ENCODE data around the gene SYTL4. TPM values are rescaled to one million over a fixed set of nuclear protein-coding genes. Genes with fewer than 3 reads are reported as not detected.

SYTL4 gene
- total RNA-seq, 1 experiment from 2014 or later = 0.13 TPM

DNA sequence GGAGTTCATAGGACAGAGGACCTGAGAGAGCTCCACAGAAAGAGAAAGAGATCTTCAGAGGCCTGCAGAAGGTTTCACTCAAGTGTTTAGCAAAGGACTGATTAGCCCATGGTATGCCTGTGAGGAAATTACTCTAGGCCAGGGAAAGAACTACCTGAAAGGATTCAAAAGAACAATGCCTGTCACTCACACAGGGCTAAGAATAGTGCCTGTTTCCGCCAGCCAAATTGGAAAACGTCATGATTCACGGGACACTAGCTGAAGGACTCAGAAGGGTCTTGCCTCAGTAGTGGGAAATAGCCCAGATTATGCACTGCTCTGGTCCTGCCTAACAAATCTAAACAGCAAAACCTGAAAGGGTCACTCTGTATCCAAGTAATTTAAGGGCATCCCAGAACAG, 21.1 kb downstream of the SYTL4 start:
- no peak overlapping the region for H3K56ac ChIP-seq (ENCODE audit: insufficient read length, low read depth, low read length)
- Mint-ChIP-seq H3K27ac (no peak overlapping the region), H3K9me3 (peaks cover 42 to 64% of the 10 kb centered on the region in 2 experiments), H3K4me1 (no peaks in the 10 kb centered on the region), H3K4me3 (no peak overlapping the region), H3K36me3 (ENCODE audit: insufficient read depth in 1 of 3, low read depth in 3 of 3) (peaks cover 0 to 3% (median 0%) of the 10 kb centered on the region in 3 experiments; a peak in 1 of 7 replicates), H3K27me3 (ENCODE audit: low read depth) (peaks cover 3% of the 10 kb centered on the region)
- no peak overlapping the region for H4K91ac ChIP-seq (ENCODE audit: insufficient read length, low read depth, low read length)
- H2AK5ac ChIP-seq (ENCODE audit: insufficient read length, low read length) = no peak overlapping the region
- H2AFZ ChIP-seq (ENCODE audit: low read length) = no peak overlapping the region
- H3K4me2 ChIP-seq (ENCODE audit: insufficient read depth, insufficient read length, low read length) = no peak overlapping the region
- no CpG with 5 or more reads among the region's 3 CpGs for WGBS (ENCODE audit: extremely low coverage, insufficient read length, low lambda C conversion rate)
- no peaks in the 10 kb centered on the region for H4K20me1 ChIP-seq (ENCODE audit: control insufficient read depth, insufficient read depth, insufficient read length)
- H2BK120ac ChIP-seq (ENCODE audit: low read depth, low read length, poor library complexity, severe bottlenecking) = no peak overlapping the region
- H3K9ac ChIP-seq (ENCODE audit: extremely low read depth, insufficient read length, low read length) = no peak overlapping the region
- H4K5ac ChIP-seq (ENCODE audit: insufficient read length, low read depth, low read length) = no peak overlapping the region
- TF ChIP-seq, protein P1, sequence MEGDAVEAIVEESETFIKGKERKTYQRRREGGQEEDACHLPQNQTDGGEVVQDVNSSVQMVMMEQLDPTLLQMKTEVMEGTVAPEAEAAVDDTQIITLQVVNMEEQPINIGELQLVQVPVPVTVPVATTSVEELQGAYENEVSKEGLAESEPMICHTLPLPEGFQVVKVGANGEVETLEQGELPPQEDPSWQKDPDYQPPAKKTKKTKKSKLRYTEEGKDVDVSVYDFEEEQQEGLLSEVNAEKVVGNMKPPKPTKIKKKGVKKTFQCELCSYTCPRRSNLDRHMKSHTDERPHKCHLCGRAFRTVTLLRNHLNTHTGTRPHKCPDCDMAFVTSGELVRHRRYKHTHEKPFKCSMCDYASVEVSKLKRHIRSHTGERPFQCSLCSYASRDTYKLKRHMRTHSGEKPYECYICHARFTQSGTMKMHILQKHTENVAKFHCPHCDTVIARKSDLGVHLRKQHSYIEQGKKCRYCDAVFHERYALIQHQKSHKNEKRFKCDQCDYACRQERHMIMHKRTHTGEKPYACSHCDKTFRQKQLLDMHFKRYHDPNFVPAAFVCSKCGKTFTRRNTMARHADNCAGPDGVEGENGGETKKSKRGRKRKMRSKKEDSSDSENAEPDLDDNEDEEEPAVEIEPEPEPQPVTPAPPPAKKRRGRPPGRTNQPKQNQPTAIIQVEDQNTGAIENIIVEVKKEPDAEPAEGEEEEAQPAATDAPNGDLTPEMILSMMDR (conservative IDR thresholded peaks at IDR 0.05) = no peak
- H2BK5ac ChIP-seq (ENCODE audit: insufficient read length, low read length) = no peak overlapping the region
- H2BK20ac ChIP-seq (ENCODE audit: low read depth, low read length, poor library complexity, severe bottlenecking) = no peak overlapping the region
- no peak overlapping the region for H4K8ac ChIP-seq (replicated peaks; ENCODE audit: insufficient read length, low read depth, low read length)
- H3K79me1 ChIP-seq (ENCODE audit: insufficient read depth, low read depth, low read length, poor library complexity, severe bottlenecking) = no peaks in the 10 kb centered on the region
- H3K27me3 ChIP-seq (ENCODE audit: insufficient read depth, low read length) = no peaks in the 10 kb centered on the region
- H3K18ac ChIP-seq (ENCODE audit: insufficient read length, low read depth, low read length) = no peak overlapping the region
- no peak overlapping the region for H3K4ac ChIP-seq (ENCODE audit: low read depth, low read length)
- peaks cover 6% of the 10 kb centered on the region for H3K9me3 ChIP-seq (ENCODE audit: control insufficient read depth, low read depth, low read length)
- H3K23ac ChIP-seq (ENCODE audit: insufficient read length, low read depth, low read length) = no peak overlapping the region
- no peaks in the 10 kb centered on the region for H3K4me1 ChIP-seq (ENCODE audit: insufficient read depth, low read length)
- H3K23me2 ChIP-seq (ENCODE audit: insufficient read length, low read depth, low read length, poor library complexity, severe bottlenecking) = no peaks in the 10 kb centered on the region
- no peaks in the 10 kb centered on the region for H3K79me2 ChIP-seq (ENCODE audit: insufficient read depth, low read length)
- DNase-seq = no peak
- no peak overlapping the region for H3K27ac ChIP-seq (ENCODE audit: insufficient read length, low read depth, low read length)
- no peak overlapping the region for H3T11ph ChIP-seq (ENCODE audit: low read length)
- no peak overlapping the region for H2BK12ac ChIP-seq (ENCODE audit: insufficient read length, low read depth, low read length)
- H2BK15ac ChIP-seq (ENCODE audit: low read depth, low read length) = no peak overlapping the region
- H3K14ac ChIP-seq (ENCODE audit: insufficient read depth, low read length) = no peak overlapping the region

All from H9 (cell line).